Ascending aorta (tissue), 2 donors: ENCODE results near the gene UXS1. TPM values are rescaled to one million over a fixed set of nuclear protein-coding genes. Genes with fewer than 3 reads are reported as not detected.

Experiments used
- DNase-seq, 2 donors: peaks; one replicate each; pipeline ENCODE4 v3.0.0-alpha.2; 2019; ENCODE audit warnings: low spot score in 2 of 2
- H3K27ac ChIP-seq, 2 donors: fragments of 200-600 bp; sonication (generic); one replicate each; pipeline ENCODE4 v1.5.1; 2016 to 2017; ENCODE audit warnings: mild to moderate bottlenecking in 1 of 2
- H3K27me3 ChIP-seq: fragments of 200-600 bp; sonication (generic); one replicate; pipeline ENCODE4 v1.5.1; 2017
- H3K36me3 ChIP-seq, 2 donors: fragments of 200-600 bp; sonication (generic); one replicate each; pipeline ENCODE4 v1.5.1; 2016
- H3K4me1 ChIP-seq, 2 donors: fragments of 200-600 bp; sonication (generic); one replicate each; pipeline ENCODE4 v1.5.1; 2016 to 2017; ENCODE audit warnings: mild to moderate bottlenecking in 1 of 2
- H3K4me3 ChIP-seq, 2 donors: fragments of 200-600 bp; sonication (generic); one replicate each; pipeline ENCODE4 v1.5.1; 2016 to 2017; ENCODE audit warnings: mild to moderate bottlenecking in 1 of 2
- H3K9me3 ChIP-seq, 2 donors: fragments of 200-600 bp; sonication (generic); one replicate each; pipeline ENCODE4 v1.5.1; 2016
- CTCF ChIP-seq, 3 experiments: fragments of 200-600 bp in 2 of 3; fragments of 450-650 bp in 1 of 3; sonication (generic) in 2 of 3; IDR thresholded peaks; one replicate each; pipeline ENCODE4 v1.5.1; 2016 to 2019; ENCODE audit warnings: antibody characterized with exemption in 3 of 3, mild to moderate bottlenecking in 1 of 3, moderate library complexity in 1 of 3
- intact Hi-C: fragments of 100-400 bp; cut with DNase I; formaldehyde crosslinking; loops from one replicate; pipeline ENCODE4 v1.15.1; 2023
- total RNA-seq: library from RNA; depleted of rRNA; stranded (reverse); fragments of >200 nt; gene quantifications from one replicate; pipeline ENCODE4 v1.1.0, GENCODE V29; 2016

UXS1 gene
- total RNA-seq, 1 donor from 2014 or later = 146 TPM

- no peaks in the 10 kb centered on the region for H3K36me3 ChIP-seq
- TF ChIP-seq CTCF (IDR thresholded peaks at IDR 0.05) = no peak
- no peak overlapping the region for H3K27ac ChIP-seq
- H3K4me3 ChIP-seq = no peak overlapping the region
- intact Hi-C loops = no loop called here
- peaks cover 0 to 9% of the 10 kb centered on the region in 2 donors for H3K4me1 ChIP-seq
- H3K27me3 ChIP-seq = no peaks in the 10 kb centered on the region
- DNase-seq = no peak
- H3K9me3 ChIP-seq = no peaks in the 10 kb centered on the region
These were observed 8.5 kb downstream of the UXS1 start for GRCh38 chr2:106185475-106186184.

- Histone ChIP-seq H3K27ac (no peak overlapping the region), H3K36me3 (no peaks in the 10 kb centered on the region), H3K9me3 (no peaks in the 10 kb centered on the region), H3K4me1 (peaks cover 0 to 9% of the 10 kb centered on the region in 2 donors), H3K27me3 (no peaks in the 10 kb centered on the region), H3K4me3 (no peak overlapping the region)
- DNase-seq = no peak
- no peak for TF ChIP-seq CTCF (IDR thresholded peaks at IDR 0.05)
- intact Hi-C loops = no loop called here
These were observed 9.2 kb downstream of the UXS1 start for GRCh38 chr2:106184857-106185256.

GRCh38 chr2:106184394-106184793, 9.7 kb downstream of the UXS1 start:
- H3K27me3 ChIP-seq = no peaks in the 10 kb centered on the region
- no peaks in the 10 kb centered on the region for H3K36me3 ChIP-seq
- H3K27ac ChIP-seq = no peak overlapping the region
- H3K4me3 ChIP-seq = no peak overlapping the region
- no peak for DNase-seq
- TF ChIP-seq CTCF (IDR thresholded peaks at IDR 0.05) = no peak
- no peaks in the 10 kb centered on the region for H3K9me3 ChIP-seq
- peaks cover 0 to 9% of the 10 kb centered on the region in 2 donors for H3K4me1 ChIP-seq
- intact Hi-C loops = no loop called here

- H3K27ac ChIP-seq = peak overlapping the region; percentile 52 to 56
- DNase-seq = no peak
- no peaks in the 10 kb centered on the region for H3K27me3 ChIP-seq
- H3K9me3 ChIP-seq = no peaks in the 10 kb centered on the region
- intact Hi-C loops = no loop called here
- no peaks in the 10 kb centered on the region for H3K36me3 ChIP-seq
- no peak for TF ChIP-seq CTCF (IDR thresholded peaks at IDR 0.05)
- H3K4me3 ChIP-seq = peak overlapping the region in 1 of 2 donors; percentile 35
- H3K4me1 ChIP-seq = peaks cover 0 to 9% of the 10 kb centered on the region in 2 donors
These were observed 10.9 kb downstream of the UXS1 start for GRCh38 chr2:106183101-106183696.

- no peaks in the 10 kb centered on the region for H3K27me3 ChIP-seq
- H3K36me3 ChIP-seq = no peaks in the 10 kb centered on the region
- no peaks in the 10 kb centered on the region for H3K9me3 ChIP-seq
- H3K4me3 ChIP-seq = no peak overlapping the region
- no peak for DNase-seq
- no peak for TF ChIP-seq CTCF (IDR thresholded peaks at IDR 0.05)
- no peak overlapping the region for H3K27ac ChIP-seq
- intact Hi-C loops = no loop called here
- peaks cover 0 to 9% of the 10 kb centered on the region in 2 donors for H3K4me1 ChIP-seq
These were observed 13.0 kb downstream of the UXS1 start for GRCh38 chr2:106181064-106181463.
